ENCODE results near the gene DHCR24.

Gene DHCR24

DNA sequence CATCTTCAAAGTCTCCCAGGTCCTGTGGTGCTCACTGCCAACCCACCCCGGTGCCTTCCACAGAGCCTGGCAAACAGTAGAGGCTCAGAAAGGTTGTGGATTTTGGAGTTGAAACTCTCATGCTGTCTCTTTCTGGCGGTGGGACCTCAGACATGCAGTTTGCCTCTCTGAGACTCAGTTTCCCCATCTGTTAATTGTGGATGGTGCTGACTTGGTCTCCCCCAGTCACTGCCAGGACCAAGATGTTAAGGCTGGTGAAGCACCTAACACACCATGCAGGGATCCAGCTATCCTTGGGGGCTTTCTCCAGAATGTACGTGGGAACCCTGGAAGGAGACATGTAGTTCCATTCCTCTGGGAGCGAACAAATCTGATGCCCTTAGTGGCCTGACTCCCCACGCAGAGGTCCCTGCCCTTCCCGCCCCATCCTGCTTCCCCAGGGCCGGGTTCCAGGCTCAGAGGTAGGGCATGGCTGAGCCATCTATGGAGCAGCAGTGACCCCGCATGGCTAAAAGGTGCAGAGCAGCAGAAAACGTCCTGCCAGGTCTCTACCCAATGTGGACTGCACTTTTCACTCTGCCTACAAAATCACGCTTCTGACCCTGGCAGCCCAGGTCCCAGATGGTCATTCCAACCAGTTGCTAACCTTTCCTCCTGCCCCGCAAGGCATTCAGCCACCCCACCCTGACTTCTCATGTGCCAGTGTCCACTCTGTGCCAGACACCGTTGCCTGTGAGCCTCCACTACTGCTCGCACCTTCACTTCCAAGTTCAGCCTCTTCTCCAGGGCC is 76.6 kb downstream of the DHCR24 start:
- H3K9me3 ChIP-seq (replicated peaks; ENCODE audit: insufficient read depth, low read length) = no peaks in the 10 kb centered on the region
- no peaks in the 10 kb centered on the region for H3K9me2 ChIP-seq (replicated peaks; ENCODE audit: insufficient read depth, low read length)
- no peaks in the 10 kb centered on the region for H3K36me3 ChIP-seq (replicated peaks; ENCODE audit: insufficient read depth, low read length)
- no peaks in the 10 kb centered on the region for H3K4me1 ChIP-seq (ENCODE audit: low read length)
- TF ChIP-seq CTCF (IDR thresholded peaks at IDR 0.05; ENCODE audit: low read length) = peak; percentile 83
- no peak for TF ChIP-seq EZH2phosphoT487 (IDR thresholded peaks at IDR 0.05; ENCODE audit: low read length)
- no peak for TF ChIP-seq EZH2 (optimal IDR thresholded peaks at IDR 0.05; ENCODE audit: low read depth, low read length)
- no peak overlapping the region for H3K4me3 ChIP-seq (ENCODE audit: low read length)
- no peak overlapping the region for H3K9ac ChIP-seq (ENCODE audit: low read length)
- H2AFZ ChIP-seq (ENCODE audit: low read length) = 0 out of 2 replicates have a peak overlapping the region, but pooled peaks have one; percentile 7
- H3K27ac ChIP-seq (ENCODE audit: low read length) = no peak overlapping the region
- H4K20me1 ChIP-seq (ENCODE audit: insufficient read depth, low read length) = no peaks in the 10 kb centered on the region
- no peaks in the 10 kb centered on the region for H3K27me3 ChIP-seq (replicated peaks; ENCODE audit: insufficient read depth, low read length)
- H3K4me2 ChIP-seq (ENCODE audit: low read depth, low read length) = no peak overlapping the region
- H3K79me2 ChIP-seq (ENCODE audit: low read length) = no peaks in the 10 kb centered on the region
- H3F3A ChIP-seq (ENCODE audit: insufficient read depth, low read length) = no peaks in the 10 kb centered on the region
- peak; percentile 42 for DNase-seq

GRCh38 chr1:54809496-54810074 is 77.4 kb downstream of the DHCR24 start:
- no peaks in the 10 kb centered on the region for H3K36me3 ChIP-seq (replicated peaks; ENCODE audit: insufficient read depth, low read length)
- H3K4me3 ChIP-seq (ENCODE audit: low read length) = no peak overlapping the region
- H3K27ac ChIP-seq (ENCODE audit: low read length) = no peak overlapping the region
- 0 out of 2 replicates have a peak, but pooled peaks cover 3% of the 10 kb centered on the region for H3K4me1 ChIP-seq (ENCODE audit: low read length)
- H4K20me1 ChIP-seq (ENCODE audit: insufficient read depth, low read length) = no peaks in the 10 kb centered on the region
- no peak overlapping the region for H3K4me2 ChIP-seq (ENCODE audit: low read depth, low read length)
- no peak for DNase-seq
- 0 out of 2 replicates have a peak overlapping the region, but pooled peaks have one; percentile 7 for H2AFZ ChIP-seq (ENCODE audit: low read length)
- no peaks in the 10 kb centered on the region for H3K79me2 ChIP-seq (ENCODE audit: low read length)
- TF ChIP-seq EZH2phosphoT487 (IDR thresholded peaks at IDR 0.05; ENCODE audit: low read length) (no peak), EZH2 (optimal IDR thresholded peaks at IDR 0.05; ENCODE audit: low read depth, low read length) (no peak), CTCF (IDR thresholded peaks at IDR 0.05; ENCODE audit: low read length) (no peak)
- H3F3A ChIP-seq (ENCODE audit: insufficient read depth, low read length) = no peaks in the 10 kb centered on the region
- H3K9ac ChIP-seq (ENCODE audit: low read length) = no peak overlapping the region
- no peaks in the 10 kb centered on the region for H3K27me3 ChIP-seq (replicated peaks; ENCODE audit: insufficient read depth, low read length)
- no peaks in the 10 kb centered on the region for H3K9me2 ChIP-seq (replicated peaks; ENCODE audit: insufficient read depth, low read length)
- no peaks in the 10 kb centered on the region for H3K9me3 ChIP-seq (replicated peaks; ENCODE audit: insufficient read depth, low read length)

DNA sequence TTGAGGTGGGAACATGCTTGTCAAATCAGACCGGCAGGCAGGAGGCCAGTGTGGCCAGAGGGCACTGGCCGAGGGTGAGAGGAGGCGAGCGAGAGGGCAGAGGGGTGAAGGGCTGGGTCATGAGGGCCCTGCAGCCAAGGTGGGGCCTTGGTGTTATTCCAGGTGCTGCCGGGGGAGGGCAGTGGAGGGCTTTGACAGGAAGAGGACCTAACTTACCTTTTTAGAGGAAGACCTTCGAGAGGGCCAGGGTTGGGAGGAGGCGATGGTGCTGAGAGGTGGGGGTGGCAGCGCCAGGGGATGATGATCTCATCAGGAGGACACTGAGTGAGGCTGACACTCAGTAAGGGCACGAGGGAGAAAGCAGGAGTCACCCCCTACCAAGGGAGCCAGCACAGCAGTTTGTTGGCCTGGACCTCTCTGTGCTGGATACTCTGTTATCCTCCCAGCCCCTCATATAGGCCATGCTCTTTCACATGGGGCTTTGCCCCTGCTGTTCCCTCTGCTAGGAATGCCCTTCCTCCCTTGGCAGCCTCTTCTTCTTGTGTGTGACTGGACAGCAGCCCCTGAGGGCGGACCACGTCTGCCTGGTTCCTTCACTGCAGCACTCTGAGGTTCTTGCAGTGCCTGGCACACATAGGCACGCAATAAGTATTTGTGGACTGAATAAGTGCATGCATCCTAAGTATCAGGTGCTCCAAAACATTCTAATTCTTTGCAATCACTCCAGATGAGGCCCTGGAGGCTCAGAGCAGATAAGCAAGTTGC is 78.4 kb downstream of the DHCR24 start:
- H4K20me1 ChIP-seq (ENCODE audit: insufficient read depth, low read length) = no peaks in the 10 kb centered on the region
- H3K9ac ChIP-seq (ENCODE audit: low read length) = no peak overlapping the region
- no peaks in the 10 kb centered on the region for H3K9me3 ChIP-seq (replicated peaks; ENCODE audit: insufficient read depth, low read length)
- H3F3A ChIP-seq (ENCODE audit: insufficient read depth, low read length) = no peaks in the 10 kb centered on the region
- no peak overlapping the region for H3K4me3 ChIP-seq (ENCODE audit: low read length)
- H3K9me2 ChIP-seq (replicated peaks; ENCODE audit: insufficient read depth, low read length) = no peaks in the 10 kb centered on the region
- TF ChIP-seq EZH2phosphoT487 (IDR thresholded peaks at IDR 0.05; ENCODE audit: low read length) (no peak), CTCF (IDR thresholded peaks at IDR 0.05; ENCODE audit: low read length) (no peak), EZH2 (optimal IDR thresholded peaks at IDR 0.05; ENCODE audit: low read depth, low read length) (no peak)
- no peak for DNase-seq
- H3K4me2 ChIP-seq (ENCODE audit: low read depth, low read length) = no peak overlapping the region
- H3K79me2 ChIP-seq (ENCODE audit: low read length) = no peaks in the 10 kb centered on the region
- H3K27me3 ChIP-seq (replicated peaks; ENCODE audit: insufficient read depth, low read length) = no peaks in the 10 kb centered on the region
- 0 out of 2 replicates have a peak, but pooled peaks cover 7% of the 10 kb centered on the region for H3K4me1 ChIP-seq (ENCODE audit: low read length)
- H3K27ac ChIP-seq (ENCODE audit: low read length) = no peak overlapping the region
- no peak overlapping the region for H2AFZ ChIP-seq (ENCODE audit: low read length)
- no peaks in the 10 kb centered on the region for H3K36me3 ChIP-seq (replicated peaks; ENCODE audit: insufficient read depth, low read length)
